Stimulated activated CD4-positive, alpha-beta T cell treated with anti-CD3 and anti-CD28 coated beads, Interleukin-1b, Interleukin-23, amount 100 ng/mL, for 1 hour (primary cell): ENCODE results near the gene NSMF.
A peak's percentile ranks its signal among the peaks of the same experiment; 100 is the strongest.

Source experiments
- DNase-seq, 2 donors: peaks; one replicate each; pipeline ENCODE4 v3.0.0-alpha.2; 2020; ENCODE audit warnings: low read depth in 2 of 2

Gene NSMF

DNA sequence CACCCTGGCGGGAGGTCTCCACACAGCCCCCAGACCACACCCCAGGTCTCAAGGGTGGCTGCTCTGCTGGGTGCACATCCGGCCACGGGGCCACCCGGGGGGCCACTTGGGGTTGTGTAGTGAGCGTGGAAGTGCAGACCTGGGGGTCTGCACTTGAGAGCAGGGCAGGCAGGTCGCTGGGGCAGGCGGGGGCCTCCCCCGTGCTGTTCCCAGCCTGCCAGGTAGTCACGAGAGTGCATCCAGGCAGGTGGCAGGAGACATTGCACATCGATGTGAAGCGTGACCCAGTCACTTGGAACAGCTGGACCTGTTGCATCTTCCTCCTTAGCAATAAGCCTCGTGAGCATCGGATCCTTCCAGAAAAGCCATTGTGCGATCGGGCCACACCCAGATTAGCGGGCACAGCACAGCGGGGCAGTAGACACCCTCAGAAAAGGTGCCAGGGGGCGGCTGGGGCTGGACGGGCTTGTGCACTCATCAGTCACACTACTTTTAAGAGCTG, 13.2 kb downstream of the NSMF start:
- DNase-seq, result no peak

DNA sequence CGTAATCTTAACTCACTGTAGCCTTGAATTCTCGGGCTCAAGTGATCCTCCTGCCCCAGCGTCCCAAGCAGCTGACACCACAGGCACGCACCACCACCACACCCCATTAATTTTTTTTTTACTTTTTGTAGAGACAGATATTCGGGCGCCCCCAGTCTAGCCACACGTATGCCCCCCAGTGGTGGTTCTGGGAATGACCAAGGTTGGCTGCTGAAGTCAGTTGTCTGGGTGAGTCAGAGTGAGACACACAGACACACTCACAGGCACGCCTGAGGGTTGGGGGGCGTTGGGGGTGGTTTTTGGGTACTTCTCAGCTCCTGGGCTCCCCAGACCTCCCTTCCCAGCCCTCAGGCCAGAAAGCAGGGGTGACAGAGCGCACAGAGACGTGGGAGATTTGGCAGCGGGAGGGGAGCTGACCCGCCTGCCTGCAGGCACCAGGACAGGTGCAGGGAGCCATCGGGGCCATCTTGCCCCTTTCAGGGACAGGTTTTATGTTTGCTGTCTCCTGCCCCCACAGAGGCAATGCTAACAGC, 13.8 kb downstream of the NSMF start:
- DNase-seq, result peak; percentile 63 to 82

DNA sequence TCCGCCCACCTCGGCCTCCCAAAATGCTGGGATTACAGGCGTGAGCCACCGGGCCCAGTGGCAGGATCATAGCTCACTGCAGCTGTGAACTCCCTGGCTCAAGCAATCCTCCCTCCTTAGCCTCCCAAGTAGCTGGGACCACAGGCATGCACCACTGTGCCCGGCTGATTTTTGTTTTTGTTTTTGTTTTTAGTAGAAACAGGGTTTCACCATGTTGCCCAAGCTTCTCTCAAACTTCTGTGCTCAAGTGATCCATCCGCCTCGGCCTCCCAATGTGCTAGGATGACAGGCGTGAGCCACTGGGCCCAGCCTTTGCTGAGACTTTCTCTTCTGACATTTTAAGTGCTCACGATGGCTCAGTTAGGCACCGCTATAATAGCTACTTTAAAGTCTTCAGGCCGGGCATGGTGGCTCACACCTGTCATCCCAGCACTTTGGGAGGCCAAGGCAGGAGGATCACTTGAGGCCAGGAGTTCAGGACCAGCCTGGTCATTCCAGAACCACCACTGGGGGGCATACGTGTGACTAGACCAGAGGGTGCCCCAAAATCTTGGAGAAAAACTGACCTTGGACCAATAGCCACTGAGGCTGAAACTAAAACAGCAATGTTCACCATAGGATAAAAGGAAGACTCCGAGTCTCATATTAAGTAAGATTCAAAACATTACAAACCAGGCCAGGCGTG, 14.9 kb downstream of the NSMF start:
- DNase-seq, result no peak

DNA sequence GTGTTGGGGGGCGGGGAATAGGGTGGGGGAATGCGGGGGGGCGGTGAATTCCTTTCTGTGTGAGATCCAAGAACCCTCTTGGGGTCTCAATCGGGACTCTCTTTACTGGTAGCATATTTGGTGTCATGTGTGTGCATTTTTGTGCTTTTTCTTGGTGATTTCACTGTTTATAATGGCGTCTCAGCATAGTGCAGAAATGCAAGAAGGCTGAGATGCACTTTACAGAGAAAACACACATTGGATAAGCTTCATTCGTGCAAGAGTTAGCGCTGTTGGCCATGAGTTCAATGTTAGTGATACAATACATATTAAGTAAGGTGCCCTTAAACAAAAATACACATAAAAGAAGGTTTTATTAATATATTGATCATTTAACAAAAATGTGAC, 17.2 kb downstream of the NSMF start:
- DNase-seq, result no peak

DNA sequence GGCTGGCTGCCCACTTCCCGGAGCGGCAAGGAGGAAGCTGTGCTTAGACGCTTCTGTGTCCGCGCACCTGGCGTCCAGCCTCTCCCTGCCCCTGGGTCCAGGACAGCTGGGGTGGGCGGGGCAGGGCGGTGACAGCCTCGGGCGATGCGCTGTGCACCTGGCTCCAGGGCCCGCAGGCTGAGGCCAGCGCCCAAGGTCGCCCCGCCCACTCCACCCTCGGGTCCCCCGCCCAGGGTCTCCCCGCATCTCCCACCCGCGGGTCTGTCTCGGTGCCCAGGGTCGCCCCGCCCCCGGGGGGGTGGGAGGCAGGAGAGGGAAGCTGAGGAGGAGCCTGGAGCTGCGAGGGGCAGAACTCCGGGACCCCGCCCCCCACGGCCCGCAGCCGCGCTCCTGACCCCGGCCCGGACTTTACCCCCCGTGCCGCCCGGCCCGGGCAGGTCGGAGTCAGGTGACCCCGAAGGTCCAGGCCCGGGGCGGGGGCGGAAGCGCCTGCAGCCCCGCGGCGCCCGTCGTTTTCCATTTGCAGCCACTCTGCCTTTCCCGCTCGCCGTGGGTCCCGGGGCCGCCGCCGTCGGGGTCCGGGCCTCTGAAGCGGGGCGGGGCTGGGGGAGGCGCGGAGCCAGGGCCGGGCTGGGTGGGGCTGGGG, 17.7 kb downstream of the NSMF start, which contains the start of gene ENTPD8:
TSS of gene ENTPD8 (minus strand) at position 69 of the 646 bp plus-strand sequence. CDS start 3,072 bp downstream, outside the sequence.
- no peak for DNase-seq

DNA sequence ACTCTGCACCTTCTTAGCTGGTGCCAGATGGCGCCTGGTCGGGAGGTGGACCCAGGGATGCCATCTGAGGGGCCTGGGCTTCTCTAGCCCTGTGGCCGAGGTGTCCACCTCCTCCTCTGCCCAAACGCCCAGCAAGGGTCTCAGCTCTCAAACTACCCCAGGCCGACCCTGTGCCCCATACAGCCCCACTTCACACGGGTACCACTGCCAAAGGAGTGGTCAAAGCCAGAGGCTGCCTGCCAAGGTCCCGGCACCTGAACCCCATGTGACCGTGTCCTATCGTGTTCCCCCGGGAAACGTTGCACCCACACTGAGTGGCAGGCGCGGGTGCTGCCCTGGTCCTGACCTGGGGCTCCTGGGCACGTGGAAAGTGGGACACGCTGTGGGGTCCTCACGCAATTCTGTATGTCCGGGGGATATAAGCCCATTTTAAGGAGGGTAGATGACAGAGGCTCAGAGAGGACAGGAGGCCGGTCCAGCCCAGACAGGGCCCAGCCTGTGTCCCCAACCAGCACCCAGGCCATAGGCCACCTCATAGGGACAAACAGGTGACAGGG, 19.9 kb downstream of the NSMF start:
- DNase-seq, result no peak

DNA sequence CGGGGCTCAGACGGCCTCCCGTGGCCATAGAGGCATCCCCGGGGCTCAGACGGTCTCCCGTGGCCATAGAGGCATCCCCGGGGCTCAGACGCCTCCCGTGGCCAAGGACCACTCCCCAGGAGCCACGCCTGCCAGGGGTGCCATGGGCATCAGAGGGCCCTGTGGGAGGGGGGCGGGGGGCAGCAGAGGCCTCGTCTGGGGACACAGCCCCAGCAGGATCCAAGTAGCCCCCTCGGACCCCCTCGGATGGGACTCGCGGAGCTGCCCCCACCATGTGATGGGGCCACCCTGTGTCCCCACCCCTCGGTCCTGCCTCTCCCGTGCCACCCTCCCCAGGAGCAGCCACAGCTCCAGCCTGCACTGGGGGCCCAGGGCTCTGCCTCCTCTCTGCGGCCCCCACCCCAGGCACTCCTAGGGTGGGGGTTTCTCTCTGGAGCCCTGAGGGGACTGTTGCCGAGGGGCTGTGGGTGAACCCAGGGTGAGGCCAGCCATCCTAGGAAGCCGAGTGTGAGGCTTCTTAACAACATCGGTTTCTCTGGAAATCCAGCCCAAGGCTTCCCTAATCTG, 20.5 kb downstream of the NSMF start:
- DNase-seq, result no peak

DNA sequence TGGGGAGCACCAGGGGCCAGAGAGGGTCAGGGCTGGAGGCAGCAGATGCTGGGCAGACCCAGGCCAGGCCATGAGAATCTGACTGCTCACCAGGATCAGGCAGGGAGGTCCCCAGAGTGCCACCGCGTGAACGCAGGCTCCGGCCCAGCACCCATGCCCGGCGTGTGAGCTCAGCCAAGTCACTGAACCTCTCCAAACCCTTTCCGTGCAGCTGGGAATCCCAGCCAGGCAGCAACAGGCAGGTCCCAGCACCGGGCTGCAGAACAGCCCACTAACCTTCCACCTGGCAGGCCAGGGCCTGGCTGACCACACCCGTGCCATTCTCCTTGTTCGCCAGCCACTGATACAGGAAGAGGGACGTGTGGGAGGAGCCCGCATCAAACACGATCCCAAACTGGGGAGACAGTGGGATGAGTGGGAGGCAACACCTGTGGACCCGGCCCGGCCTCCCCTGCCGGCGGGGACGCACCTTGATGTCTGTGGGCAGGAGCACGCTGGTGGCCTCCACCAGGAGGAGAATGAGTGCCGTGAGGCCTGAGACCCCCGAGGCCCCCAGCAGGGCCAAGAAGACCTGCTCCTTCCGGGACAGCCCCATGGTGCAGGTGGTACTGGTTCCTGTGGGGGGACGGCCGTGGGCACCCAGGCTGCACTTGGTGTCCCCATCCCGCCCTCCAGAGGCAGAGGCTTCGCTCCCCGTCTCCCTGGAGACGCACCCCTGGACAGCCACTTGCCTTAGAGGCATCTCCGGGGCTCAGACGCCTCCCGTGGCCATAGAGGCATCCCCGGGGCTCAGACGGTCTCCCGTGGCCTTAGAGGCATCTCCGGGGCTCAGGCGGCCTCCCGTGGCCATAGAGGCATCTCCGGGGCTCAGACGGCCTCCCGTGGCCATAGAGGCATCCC, 21.2 kb downstream of the NSMF start:
- no peak for DNase-seq

DNA sequence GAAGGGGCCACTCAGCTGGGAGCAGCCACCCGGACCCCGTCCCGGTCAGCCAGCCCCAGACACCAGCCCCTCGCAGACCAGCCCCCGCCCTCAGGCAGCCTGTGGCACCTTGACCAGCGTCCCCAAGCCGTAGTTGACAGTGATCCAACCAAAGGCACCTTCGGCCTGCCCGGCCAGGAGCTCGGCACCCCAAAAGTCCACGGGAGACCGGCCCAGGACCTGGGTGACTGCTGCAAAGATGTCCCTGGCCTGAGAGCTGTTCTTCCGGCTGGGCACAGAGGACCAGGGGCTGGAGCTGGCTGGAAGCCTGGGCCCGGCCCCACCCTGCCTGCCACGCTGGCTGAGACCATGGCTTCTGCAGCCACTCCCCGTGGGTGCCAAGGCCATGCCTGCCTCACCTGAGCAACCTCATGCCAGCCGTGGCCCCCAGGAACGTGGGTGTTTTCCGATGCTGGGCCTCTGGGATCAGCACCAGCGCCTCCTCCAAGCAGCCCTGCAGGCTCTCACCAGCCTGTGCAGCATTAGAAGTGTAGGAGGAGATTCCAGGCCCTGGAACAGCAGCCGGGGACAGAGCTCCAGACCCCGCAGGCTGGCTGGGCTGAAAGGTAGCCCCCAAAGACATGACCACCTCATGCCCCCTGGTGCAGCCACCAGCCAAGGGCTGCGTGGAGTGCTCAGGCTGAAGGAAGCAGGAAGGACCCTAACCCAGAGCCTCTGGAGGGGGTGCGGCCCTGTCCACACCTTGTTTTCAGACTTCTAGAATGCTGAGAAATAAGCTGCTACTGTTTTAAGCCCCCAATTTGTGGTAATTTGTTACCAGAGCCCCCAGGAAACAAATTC, 22.2 kb downstream of the NSMF start:
- DNase-seq, result no peak

DNA sequence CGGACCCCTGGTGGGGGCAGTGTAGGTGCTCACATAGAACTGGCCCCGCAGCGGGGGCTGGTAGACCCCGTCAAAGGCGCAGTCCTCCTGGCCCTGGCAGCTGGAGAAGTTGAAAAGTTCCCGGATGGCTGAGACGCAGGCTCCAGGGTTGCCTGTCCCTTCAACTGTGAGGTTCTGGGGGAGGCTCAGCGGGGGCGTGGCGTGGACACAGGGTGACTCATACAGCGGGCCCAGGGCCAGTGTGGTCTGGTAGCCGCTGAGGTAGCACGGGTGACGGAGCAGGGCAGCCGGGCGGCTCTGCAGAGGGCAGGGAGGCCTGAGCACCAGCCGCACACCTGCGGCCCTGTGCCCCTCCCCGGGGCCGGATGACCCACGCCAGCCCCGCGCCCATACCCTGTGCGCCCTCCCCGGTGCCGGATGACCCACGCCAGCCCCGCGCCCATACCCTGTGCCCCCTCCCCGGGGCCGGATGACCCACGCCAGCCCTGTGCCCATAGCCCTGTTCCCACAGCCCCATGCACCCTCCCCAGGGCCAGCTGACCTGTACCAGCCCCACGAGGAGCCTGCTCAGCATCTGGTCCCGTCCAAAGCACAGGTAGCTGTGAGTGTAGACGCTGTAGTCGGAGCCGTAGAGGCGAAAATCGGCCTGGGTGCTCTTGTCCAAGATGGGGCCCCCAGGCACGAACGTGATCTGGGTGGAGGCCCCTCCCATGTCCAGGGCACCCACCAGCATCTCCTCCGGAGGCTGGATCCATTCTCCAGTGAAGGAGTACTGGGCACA, 23.0 kb downstream of the NSMF start:
- no peak for DNase-seq

DNA sequence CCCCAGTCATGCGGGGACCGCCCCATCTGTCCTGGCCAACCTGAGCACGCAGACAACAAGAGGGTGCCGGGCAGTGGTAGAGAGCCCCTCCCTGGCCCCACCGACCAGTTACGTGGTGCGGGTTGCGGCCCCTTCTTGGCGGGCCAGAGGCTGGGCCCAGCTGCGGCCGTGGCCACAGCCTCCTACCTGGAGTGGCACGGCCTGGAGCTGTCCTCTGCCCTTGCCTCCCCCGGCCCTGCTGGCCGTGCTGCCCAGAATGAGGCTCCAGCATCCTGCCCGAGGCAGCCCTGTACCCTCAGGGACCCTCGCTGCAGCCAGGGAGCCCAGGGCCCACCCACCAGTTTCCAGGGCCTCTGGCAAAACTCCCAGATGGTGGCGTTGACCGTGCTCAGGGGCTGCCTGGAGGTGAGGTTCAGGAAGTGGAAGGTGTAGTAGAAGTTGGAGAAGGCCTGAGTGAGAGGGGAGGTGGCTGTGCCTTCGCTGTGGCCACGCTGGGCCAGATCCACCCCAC, 23.7 kb downstream of the NSMF start:
- DNase-seq, result no peak

DNA sequence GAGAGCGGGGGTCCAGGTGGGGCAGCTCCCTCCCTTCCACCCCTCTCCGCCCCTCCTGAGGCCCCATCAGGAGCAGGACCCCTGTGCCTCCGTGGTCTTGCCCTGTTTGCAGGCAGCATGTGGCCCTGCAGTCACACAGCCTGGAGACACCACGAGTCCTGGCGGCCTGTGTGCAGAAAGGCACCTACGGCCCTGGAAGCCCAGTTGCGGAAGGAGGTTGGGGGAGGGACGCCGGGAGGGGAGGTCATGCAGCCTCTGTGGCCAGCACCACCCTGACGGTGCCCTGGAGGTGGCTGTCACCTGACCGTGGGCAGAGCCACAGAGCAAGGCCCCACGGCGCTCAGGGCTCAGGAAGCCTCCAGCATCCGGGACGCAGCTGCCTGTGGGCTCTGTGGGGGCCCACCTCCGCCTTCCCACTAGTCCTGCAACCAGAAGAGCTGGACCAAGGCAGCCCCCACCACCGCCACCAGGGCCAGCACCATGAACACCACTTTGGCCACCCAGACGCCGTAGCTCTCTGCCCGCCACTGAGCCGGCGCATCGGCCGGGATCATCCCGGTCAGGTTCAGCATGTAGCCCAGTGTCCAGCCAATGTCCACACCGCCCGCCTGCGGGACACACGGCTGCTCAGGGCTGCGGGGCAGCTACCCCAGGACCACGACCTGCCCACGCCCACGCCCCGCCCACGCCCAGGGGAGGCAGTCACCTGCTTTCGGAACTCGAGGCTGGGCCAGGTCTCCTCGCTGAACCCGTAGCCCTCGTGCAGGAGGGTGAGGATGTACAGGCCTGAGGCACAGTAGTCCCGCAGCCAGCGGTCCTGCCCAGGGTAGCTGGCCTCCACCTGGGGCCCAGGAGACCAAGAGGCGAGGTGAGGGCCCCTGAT, 24.4 kb downstream of the NSMF start:
- no peak for DNase-seq

DNA sequence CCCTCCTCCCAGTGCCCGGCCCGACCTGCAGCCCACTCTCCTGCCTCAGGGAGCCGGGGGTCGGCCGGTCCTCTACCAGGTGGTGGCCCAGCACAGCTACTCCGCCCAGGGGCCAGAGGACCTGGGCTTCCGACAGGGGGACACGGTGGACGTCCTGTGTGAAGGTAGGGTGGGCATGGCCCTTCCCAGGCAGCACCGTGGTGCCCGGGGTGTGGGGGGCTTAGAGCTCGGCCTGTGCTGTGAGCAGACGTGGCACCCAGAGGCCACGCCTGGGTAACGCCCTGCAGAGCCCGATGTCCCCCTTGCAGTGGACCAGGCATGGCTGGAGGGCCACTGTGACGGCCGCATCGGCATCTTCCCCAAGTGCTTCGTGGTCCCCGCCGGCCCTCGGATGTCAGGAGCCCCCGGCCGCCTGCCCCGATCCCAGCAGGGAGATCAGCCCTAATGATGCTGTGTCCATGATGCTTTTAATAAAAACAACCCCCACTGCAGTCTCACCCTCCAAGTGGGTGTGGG, 25.2 kb downstream of the NSMF start:
- DNase-seq, result no peak

DNA sequence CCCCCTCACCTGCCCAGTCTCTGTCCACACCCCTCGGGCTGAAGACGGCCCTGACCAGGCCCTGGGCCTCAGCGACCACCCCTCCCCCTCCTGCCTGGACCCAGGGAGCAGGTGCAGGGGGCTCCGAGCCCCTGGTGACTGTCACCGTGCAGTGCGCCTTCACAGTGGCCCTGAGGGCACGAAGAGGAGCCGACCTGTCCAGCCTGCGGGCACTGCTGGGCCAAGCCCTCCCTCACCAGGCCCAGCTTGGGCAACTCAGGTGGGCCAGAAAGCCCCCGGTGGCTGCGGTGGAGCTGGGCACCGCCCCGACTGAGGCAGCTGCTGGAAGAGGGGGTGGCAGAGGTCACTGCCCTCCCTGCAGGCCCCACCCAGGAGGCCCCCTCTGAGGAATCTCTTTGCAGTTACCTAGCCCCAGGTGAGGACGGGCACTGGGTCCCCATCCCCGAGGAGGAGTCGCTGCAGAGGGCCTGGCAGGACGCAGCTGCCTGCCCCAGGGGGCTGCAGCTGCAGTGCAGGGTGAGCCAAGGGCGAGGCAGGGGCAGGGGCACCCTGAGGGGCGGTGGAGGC, 25.7 kb downstream of the NSMF start:
- no peak for DNase-seq

DNA sequence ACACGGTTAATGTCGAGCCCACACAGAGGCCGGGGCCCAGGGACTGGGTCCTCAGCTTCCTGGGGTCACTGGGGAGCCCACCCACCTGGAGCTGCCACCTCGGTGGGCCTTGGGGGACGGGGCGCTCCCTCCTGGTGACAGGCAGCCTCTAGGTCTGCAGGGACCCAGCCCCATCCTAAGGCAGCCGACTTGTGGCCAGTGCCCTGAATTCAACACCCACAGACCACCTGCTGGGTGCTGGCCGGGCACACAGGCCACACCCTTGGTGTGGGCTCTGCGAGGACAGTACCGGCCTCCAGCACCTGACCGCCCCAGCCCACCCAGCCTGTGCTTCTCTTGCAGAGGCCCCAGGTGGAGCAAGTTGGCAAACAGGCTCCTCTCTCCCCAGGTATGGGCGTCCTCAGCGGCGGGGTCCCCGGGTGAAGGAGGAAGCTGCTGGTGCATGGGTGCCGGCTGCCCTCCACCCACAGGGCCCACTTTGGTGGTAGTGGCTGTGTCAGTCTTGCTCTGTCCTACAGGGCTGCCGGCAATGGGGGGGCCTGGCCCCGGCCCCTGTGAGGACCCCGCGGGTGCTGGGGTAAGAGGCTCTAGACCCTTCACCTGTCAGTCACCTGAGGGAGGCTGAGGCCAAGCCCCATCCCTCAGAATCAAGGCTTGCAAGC, 26.3 kb downstream of the NSMF start:
- DNase-seq, result no peak

DNA sequence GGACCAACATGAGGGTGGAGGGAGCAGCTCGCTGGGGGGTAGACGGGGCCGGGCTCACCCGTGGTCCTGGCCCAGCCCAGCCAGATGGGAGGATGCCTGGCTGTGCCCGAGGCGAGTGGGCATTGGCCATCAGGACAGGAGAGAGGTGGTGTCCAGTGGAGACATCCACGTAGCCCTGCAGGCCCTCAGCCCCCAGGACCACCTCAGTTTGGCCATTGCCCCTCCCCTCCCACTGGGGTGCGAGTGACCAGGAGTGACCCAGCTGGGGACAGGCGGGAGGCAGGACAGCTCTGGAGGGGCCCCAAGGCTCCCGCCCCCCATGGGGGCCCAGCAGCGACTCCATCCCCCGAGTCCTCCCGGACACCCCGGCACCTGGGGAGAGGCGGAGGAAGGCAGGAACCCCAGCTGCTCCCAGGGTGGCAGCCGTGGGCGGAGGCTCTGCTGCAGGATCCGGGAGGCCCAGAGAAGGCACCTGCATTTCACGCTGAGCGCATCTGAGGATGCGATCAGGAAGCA, 27.7 kb downstream of the NSMF start:
- DNase-seq, result no peak

DNA sequence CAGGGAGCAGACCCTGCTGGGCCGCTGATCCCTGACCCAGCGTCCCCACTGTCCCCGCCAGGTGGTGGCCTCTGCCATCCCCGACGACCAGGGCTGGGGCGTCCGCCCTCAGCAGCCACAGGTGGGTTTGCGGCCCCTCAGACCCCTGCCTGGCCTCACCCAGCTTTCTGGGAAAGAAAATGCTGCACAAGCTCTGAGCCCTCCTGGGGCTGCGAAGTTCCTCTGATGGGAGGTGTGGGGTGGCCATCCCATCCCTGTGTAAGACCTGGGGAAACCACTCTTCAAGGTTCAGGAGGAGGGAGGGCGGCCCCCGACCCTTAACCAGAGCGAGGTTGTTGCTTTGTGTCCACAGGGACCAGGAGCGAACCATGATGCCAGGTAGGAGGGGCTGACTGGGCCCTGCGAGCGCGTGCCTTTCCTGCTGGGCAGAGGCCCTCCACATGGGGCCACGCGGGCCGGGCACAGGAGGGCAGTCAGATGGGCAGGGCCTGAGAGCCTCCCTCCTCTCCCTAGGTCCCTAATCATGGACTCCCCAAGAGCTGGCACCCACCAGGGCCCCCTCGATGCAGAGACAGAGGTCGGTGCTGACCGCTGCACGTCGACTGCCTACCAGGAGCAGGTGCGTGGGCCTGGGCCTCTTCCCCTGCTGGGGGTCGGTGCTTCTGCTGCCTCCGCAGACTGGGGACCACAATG, 28.3 kb downstream of the NSMF start:
- DNase-seq, result no peak
